NCI-H146 (cell line): ENCODE results near the gene ICE2.
A peak's percentile ranks its signal among the peaks of the same experiment; 100 is the strongest.
"Not testable (repeated sequence)": the region's sequence is repeated elsewhere in the genome, so short reads cannot be mapped to it uniquely, and the experiment has no call there.

ENCODE experiments used
- DNase-seq: peaks from one replicate; lab custom pipeline; 2025; lab: John Stamatoyannopoulos, UW

ICE2 gene

GRCh38 chr15:60410350-60410749 lies 68.6 kb downstream of the ICE2 start:
- not testable (repeated sequence) for DNase-seq

- DNase-seq = no peak
Measured at GRCh38 chr15:60408463-60408981, 70.4 kb downstream of the ICE2 start.

- DNase-seq = no peak
Measured at GRCh38 chr15:60407415-60407805, 71.5 kb downstream of the ICE2 start.

- no peak for DNase-seq
Measured at GRCh38 chr15:60406513-60407414, 72.2 kb downstream of the ICE2 start.

GRCh38 chr15:60405399-60405798 lies 73.5 kb downstream of the ICE2 start:
- DNase-seq = no peak

GRCh38 chr15:60404351-60404750 lies 74.6 kb downstream of the ICE2 start:
- not testable (repeated sequence) for DNase-seq

- DNase-seq = no peak
Measured at GRCh38 chr15:60400944-60401343, 78.0 kb downstream of the ICE2 start.

GRCh38 chr15:60399931-60400330 lies 79.0 kb downstream of the ICE2 start:
- DNase-seq = no peak

- DNase-seq = no peak
Measured at GRCh38 chr15:60399246-60399915, 79.6 kb downstream of the ICE2 start.

- peak; percentile 54 for DNase-seq
Measured at GRCh38 chr15:60397772-60398445, 81.0 kb downstream of the ICE2 start, which contains the start of gene ANXA2. Gene ANXA2, minus strand, starts transcription at chr15:60397986. Its CDS starts 11,911 bp downstream, at chr15:60386075.

GRCh38 chr15:60396958-60397771 lies 81.8 kb downstream of the ICE2 start:
- DNase-seq = peak; percentile 50

GRCh38 chr15:60396560-60396957 lies 82.4 kb downstream of the ICE2 start:
- DNase-seq = no peak

GRCh38 chr15:60396100-60396499 lies 82.8 kb downstream of the ICE2 start:
- DNase-seq = no peak

- no peak for DNase-seq
Measured at GRCh38 chr15:60395276-60396011, 83.5 kb downstream of the ICE2 start.

- no peak for DNase-seq
Measured at GRCh38 chr15:60394689-60395097, 84.2 kb downstream of the ICE2 start.

GRCh38 chr15:60392986-60393790 lies 85.8 kb downstream of the ICE2 start:
- DNase-seq = no peak

- DNase-seq = no peak
Measured at GRCh38 chr15:60392601-60392985, 86.3 kb downstream of the ICE2 start.

- no peak for DNase-seq
Measured at GRCh38 chr15:60391722-60392315, 87.1 kb downstream of the ICE2 start.

- DNase-seq = no peak
Measured at GRCh38 chr15:60390871-60391501, 88.0 kb downstream of the ICE2 start.
